HG03378 (cell line): ENCODE data around the gene RNF180.
A peak's percentile ranks its signal among the peaks of the same experiment; 100 is the strongest.
"Not testable (repeated sequence)": the region's sequence is repeated elsewhere in the genome, so short reads cannot be mapped to it uniquely, and the experiment has no call there.

Source experiments
- ATAC-seq: cut with Tn5 transposase; IDR thresholded peaks from one replicate; pipeline ENCODE4 v1.9.1; 2021; ENCODE audit warnings: mild to moderate bottlenecking, moderate library complexity; ENCODE audit not compliant: unreplicated experiment

RNF180 gene

DNA sequence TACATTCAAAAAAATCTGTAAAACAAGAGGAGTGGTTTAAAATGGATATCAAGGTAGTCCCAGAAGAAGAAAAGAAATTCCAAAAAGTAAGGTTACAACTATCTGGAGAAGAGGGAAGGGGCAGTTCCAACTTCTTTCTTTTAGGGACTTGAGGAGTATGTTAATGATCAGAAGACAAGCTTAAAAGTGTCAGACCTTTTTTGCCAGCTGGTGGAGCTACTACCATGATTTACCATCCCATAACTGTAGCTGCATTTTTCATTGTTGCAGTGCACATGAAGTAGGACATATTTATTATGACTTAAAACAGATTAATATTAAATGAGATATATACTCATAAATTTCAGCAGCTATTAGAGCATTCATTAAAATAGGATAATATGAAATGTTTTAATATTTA, 181.7 kb downstream of the RNF180 start:
- ATAC-seq: no peak

DNA sequence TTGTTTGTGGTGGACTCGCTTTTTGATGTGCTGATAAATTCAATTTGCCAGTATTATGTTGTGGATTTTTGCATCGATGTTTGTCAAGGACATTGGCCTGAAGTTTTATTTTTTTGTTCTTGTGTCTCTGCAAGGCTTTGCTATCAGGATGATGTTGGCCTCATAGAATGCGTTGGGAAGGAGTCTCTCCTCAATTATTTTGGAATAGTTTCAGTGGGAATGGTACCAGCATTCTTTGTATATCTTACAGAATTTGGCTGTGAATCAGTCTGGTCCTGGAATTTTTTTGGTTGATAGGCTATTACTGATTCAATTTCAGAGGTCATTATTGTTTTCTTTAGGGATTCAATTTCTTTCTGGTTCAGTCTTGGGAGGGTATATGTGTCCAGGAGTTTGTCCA, 198.8 kb downstream of the RNF180 start:
- ATAC-seq: no peak

DNA sequence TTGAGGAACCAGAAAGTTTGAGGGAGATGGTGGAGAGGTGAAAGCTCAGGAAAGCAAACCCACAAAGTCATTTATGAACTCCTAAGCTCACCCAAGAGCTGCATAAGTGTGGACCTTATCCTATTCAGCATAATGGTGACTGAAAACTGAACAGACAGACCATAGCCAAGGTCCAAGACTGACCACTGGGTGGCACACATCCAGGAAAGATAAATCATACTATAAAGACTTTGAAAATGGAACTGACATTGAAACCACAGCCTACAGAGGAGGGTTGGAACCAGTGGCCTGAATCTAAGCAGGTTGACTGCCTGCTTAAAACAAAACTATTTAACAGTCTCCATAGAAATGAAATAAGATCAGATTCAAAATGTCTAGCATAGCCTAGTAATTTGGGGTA, 219.1 kb downstream of the RNF180 start:
- peak; percentile 85 for ATAC-seq

DNA sequence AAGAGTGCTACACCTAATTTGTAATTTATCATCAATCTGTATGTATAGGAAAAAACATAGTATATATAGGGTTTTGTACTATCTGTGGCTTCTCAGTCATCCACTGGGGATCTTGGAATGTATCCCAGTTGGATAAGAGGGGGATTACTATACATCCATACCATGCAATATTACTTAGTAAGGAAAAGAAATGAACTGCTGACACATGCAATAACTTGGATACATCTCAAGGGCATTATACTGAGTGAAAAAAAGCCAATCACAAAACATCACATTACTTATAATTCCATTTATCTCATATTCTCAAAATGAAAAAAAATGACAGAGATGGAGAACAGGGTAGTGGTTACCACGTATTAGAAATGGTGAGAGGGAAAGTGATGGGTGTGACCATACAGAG, 231.9 kb downstream of the RNF180 start:
- ATAC-seq: no peak

DNA sequence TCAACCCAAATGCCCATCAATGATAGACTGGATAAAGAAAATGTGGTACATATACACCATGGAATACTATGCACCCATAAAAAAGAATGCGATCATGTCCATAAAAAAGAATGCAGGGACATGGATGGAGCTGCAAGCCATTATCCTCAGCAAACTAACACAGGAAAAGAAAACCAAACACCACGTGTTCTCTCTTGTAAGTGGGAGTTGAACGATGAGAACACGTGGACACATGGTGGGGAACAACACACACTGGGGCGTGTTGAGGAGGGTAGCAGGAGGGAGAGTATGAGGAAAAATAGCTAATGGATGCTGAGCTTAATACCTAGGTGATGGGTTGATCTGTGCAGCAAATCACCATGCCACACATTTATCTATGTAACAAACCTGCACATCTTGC, 233.1 kb downstream of the RNF180 start:
- ATAC-seq: not testable (repeated sequence)

DNA sequence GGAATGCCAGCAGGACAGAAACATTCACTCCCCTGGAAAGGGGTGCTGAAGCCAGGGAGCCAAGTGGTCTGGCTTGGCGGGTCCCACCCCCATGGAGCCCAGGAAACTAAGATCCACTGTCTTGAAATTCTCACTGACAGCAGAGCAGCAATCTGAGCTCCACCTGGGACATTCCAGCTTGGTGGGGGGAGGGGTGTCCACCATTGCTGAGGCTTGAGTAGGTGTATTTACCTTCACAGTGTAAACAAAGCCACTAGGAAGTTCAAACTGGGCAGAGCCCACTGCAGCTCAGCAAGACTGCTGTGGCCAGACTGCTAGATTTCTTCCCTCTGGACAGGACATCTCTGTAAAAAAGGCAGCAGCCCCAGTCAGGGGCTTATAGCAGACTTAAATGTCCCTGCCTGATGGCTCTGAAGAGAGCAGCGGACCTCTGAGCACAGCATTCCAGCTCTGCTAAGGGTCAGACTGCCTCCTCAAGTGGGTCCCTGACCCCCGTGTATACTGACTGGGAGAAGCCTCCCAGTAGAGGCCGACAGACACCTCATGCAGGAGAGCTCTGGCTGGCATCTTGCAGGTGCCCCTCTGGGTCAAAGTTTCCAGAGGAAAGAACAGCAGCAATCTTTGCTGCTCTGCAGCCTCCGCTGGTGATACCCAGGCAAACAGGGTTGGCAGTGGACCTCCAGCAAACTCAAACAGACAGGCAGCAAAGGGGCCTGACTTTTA, 241.6 kb downstream of the RNF180 start:
- not testable (repeated sequence) for ATAC-seq

DNA sequence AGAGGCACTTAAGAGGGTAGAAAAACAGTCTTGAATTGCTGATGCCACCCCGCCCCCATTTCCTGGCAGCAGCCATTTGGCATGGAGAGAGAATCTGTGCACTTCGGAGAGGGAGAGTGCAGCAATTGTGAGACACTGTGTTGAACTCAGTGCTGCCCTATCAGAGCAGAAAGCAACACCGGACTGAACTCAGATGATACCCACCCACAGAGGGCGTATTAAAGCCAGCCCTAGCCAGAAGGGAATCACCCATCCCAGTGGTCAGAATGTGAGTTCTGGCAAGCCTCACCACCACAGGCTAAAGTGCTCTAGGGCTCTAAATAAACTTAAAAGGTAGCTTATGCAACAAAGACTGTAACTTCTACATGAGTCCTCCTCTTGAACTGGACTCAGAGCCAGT, 251.7 kb downstream of the RNF180 start:
- ATAC-seq: no peak

DNA sequence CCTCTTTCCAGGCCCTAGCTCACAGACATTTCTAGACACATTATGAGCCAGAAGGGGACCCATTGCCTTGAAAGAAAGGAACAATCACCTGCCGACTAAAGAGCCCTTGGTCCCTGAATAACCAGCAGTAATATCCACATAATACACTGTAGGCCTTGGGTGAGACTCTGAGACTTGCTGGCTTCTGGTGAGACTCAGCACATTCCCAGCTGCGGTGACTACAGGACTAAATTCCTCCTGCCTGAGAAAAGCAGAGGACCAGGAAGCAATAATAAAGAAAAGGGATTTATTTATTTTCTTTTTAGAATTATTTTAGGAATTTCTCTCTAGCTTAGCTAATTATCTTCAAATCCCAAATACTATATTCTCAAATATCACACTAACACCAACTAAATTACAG, 252.4 kb downstream of the RNF180 start:
- ATAC-seq: no peak
